C4-2B (cell line): ENCODE results near the gene RHCE.

ENCODE experiments used
- ZFX ChIP-seq: fragments of 450-650 bp; IDR thresholded peaks from 2 replicates; pipeline ENCODE4 v1.6.1; 2017
- TF ChIP-seq, protein P1 (sequence below): fragments of 450-650 bp; conservative IDR thresholded peaks from 2 replicates; pipeline ENCODE4 v1.5.1; 2017; ENCODE audit warnings: mild to moderate bottlenecking

DNA sequence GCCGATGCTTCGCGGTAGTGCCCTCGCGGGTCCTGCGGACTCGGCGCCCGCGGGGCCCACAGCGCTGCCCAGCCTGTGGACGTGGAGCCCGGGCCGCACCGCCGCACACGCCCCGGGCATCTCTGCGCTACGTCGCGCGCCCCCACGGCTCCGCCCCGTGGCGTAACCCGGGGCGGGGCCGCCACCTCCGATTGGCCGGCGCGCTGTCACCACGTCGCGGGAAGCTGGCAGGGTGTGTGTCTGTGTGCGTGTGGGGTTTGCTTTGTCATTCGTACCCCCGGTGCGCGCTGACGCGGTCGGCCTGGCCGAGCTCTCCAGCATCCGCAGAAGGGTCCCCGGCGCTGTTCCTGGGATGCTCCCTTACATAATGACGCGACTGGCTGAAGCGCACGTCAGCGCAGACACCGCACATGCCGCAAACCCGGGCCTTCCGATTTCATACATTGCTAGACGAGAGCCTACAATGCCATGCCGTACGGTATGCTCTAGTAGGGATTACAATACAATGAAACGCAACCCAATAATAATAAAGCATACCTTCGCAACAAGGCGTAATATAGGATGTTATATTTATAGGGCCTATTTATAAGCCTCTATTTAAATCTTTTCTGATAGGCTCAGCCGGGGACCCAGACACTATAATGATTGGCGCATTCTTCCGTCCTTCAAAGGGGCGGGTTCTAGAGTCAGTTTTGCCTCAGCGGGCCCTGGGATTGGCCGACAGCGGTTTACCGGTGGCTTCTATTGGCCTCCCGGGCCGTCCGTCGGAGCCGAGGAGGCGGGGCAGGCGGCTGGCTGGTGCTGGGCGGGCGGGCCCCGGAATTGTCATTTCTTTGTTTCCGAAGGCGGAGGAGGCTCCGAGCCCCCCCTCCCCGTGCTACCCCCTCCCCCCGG lies 9.7 kb upstream of the RHCE start, which contains the start of gene MACO1:
- TF ChIP-seq ZFX = peak; percentile 38; the same call in 1 of the 2 replicates
- TF ChIP-seq, protein P1, sequence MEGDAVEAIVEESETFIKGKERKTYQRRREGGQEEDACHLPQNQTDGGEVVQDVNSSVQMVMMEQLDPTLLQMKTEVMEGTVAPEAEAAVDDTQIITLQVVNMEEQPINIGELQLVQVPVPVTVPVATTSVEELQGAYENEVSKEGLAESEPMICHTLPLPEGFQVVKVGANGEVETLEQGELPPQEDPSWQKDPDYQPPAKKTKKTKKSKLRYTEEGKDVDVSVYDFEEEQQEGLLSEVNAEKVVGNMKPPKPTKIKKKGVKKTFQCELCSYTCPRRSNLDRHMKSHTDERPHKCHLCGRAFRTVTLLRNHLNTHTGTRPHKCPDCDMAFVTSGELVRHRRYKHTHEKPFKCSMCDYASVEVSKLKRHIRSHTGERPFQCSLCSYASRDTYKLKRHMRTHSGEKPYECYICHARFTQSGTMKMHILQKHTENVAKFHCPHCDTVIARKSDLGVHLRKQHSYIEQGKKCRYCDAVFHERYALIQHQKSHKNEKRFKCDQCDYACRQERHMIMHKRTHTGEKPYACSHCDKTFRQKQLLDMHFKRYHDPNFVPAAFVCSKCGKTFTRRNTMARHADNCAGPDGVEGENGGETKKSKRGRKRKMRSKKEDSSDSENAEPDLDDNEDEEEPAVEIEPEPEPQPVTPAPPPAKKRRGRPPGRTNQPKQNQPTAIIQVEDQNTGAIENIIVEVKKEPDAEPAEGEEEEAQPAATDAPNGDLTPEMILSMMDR = no peak
